AG04450 (cell line): Measurements from ENCODE around the gene ZNF699. TPM values are rescaled to one million over a fixed set of nuclear protein-coding genes. Genes with fewer than 3 reads are reported as not detected.
"Not testable (repeated sequence)": the region's sequence is repeated elsewhere in the genome, so short reads cannot be mapped to it uniquely, and the experiment has no call there.

Source experiments
- CTCF ChIA-PET: fragments of 300-600, 350-600 bp; formaldehyde crosslinking; extraction: SDS; loops from one replicate; lab custom pipeline; 2022; ENCODE audit warnings: antibody characterized with exemption, inconsistent platforms; lab: Charles Lee
- POLR2A ChIA-PET: fragments of 350-600 bp; formaldehyde crosslinking; extraction: SDS; loops from one replicate; lab custom pipeline; 2021; ENCODE audit warnings: antibody characterized with exemption, inconsistent platforms; lab: Yijun Ruan, JAX
- DNase-seq: peaks from one replicate; pipeline ENCODE4 v3.0.0-alpha.2; 2011; ENCODE audit warnings: low read depth, low spot score
- H3K27ac ChIP-seq: one replicate; pipeline ENCODE4 v1.5.1; 2012; ENCODE audit warnings: low read depth, low read length, control low read depth
- H3K27me3 ChIP-seq: one replicate; pipeline ENCODE4 v1.6.0; 2012; ENCODE audit warnings: low read length; ENCODE audit not compliant: control insufficient read depth, insufficient read depth
- H3K4me3 ChIP-seq: 2 replicates; pipeline ENCODE4 v1.5.1; 2011; ENCODE audit warnings: mild to moderate bottlenecking, low read depth, low read length, control low read depth
- H3K9me3 ChIP-seq: 2 replicates; pipeline ENCODE4 v1.5.1; 2012; ENCODE audit warnings: low read length; ENCODE audit not compliant: control insufficient read depth, insufficient read depth
- polyA plus RNA-seq: library from polyadenylated mRNA; depleted of rRNA; stranded (reverse); fragments of >200 nt; gene quantifications from 2 replicates; pipeline ENCODE4 v1.2.3, GENCODE V29; 2011; rRNA removed
- TF ChIP-seq, protein P1 (sequence below): IDR thresholded peaks from 2 replicates; pipeline ENCODE4 v1.5.1; 2011; ENCODE audit warnings: low read depth, low read length, control low read depth, inconsistent platforms

The ZNF699 gene
- polyA plus RNA-seq, 1 experiment: 3.2 TPM

DNA sequence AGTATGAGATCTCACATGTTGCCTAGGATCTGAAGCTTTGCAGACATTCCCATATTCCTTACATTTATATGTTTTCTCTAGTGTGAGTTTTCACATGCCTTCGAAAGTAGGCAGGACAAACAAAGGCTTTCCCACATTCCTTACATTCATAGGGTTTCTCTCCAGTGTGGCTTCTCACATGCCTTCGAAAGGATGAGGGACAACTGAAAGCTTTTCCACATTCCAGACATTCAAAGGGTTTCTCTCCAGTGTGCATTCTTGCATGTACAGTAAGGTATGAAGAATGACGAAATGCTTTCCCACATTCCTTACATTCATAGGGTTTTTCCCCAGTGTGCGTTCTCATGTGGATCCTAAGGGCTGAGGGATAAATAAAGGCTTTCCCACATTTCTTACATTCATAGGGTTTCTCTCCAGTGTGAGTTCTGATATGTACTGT lies 14.2 kb downstream of the ZNF699 start:
- peaks cover 47% of the 10 kb centered on the region for H3K9me3 ChIP-seq
- TF ChIP-seq, protein P1, sequence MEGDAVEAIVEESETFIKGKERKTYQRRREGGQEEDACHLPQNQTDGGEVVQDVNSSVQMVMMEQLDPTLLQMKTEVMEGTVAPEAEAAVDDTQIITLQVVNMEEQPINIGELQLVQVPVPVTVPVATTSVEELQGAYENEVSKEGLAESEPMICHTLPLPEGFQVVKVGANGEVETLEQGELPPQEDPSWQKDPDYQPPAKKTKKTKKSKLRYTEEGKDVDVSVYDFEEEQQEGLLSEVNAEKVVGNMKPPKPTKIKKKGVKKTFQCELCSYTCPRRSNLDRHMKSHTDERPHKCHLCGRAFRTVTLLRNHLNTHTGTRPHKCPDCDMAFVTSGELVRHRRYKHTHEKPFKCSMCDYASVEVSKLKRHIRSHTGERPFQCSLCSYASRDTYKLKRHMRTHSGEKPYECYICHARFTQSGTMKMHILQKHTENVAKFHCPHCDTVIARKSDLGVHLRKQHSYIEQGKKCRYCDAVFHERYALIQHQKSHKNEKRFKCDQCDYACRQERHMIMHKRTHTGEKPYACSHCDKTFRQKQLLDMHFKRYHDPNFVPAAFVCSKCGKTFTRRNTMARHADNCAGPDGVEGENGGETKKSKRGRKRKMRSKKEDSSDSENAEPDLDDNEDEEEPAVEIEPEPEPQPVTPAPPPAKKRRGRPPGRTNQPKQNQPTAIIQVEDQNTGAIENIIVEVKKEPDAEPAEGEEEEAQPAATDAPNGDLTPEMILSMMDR: no peak
- no peak for DNase-seq
- no peak overlapping the region for H3K4me3 ChIP-seq
- no peak overlapping the region for H3K27ac ChIP-seq
- POLR2A ChIA-PET: no interaction called here
- CTCF ChIA-PET: no interaction called here
- no peaks in the 10 kb centered on the region for H3K27me3 ChIP-seq

DNA sequence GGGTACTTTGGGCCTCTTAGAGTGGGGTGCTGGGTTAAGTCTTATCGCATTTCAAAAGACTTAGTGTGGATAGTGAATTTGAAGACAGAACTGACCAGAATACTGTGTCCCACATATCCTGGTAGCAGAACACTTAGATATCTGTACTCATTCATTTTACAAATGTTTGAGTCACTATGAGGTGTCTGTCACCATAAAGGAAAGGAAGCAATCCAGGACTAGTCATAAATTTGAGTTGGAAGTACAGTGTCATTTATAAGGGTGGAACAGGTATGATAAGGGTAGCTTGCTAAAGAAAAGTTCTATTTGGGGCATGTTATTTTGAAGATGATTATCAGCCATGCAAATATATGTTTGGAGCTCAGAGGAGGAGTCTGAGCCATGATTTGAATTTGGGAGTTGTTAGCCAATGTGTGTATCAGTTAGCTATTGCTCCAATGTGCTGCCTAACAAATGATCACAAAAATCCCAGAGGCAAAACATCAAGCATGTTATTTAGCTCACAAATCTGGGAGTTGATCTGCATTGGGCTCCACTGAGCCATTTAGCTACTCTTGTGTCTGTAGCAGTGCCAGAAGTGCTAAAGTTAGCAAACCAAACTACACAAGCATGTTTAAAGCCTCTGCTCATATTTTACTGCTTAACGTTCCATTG lies 20.3 kb downstream of the ZNF699 start:
- TF ChIP-seq, protein P1: no peak
- H3K9me3 ChIP-seq: peaks cover 30% of the 10 kb centered on the region
- no peak overlapping the region for H3K4me3 ChIP-seq
- ChIA-PET POLR2A (no interaction called here), CTCF (no interaction called here)
- H3K27ac ChIP-seq: no peak overlapping the region
- no peaks in the 10 kb centered on the region for H3K27me3 ChIP-seq
- DNase-seq: no peak

DNA sequence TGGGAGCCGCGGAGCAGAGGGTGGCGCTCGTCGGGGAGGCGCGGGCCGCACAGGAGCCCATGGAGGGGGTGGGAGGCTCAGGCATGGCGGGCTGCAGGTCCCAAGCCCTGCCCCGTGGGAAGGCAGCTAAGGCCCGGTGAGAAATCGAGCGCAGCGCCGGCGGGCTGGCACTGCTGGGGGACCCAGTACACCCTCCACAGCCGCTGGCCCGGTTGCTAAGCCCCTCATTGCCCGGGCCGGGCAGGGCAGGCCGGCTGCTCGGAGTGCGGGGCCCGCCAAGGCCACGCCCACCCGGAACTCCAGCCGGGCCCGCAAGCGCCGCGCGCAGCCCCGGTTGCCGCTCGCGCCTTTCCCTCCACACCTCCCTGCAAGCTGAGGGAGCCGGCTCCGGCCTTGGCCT lies 26.2 kb downstream of the ZNF699 start:
- DNase-seq, CTCF ChIA-PET, H3K27ac ChIP-seq, H3K4me3 ChIP-seq, H3K27me3 ChIP-seq, POLR2A ChIA-PET: not testable (repeated sequence)
- peaks cover 19% of the 10 kb centered on the region for H3K9me3 ChIP-seq

DNA sequence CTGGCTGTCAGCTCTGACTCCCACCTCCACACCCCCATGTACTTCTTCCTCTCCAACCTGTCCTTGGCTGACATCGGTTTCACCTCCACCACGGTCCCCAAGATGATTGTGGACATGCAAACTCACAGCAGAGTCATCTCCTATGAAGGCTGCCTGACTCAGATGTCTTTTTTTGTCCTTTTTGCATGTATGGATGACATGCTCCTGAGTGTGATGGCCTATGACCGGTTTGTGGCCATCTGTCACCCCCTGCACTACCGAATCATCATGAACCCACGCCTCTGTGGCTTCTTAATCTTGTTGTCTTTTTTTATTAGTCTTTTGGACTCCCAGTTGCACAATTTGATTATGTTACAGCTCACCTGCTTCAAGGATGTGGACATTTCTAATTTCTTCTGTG lies 58.4 kb downstream of the ZNF699 start:
- ChIA-PET CTCF (no interaction called here), POLR2A (no interaction called here)
- Histone ChIP-seq H3K27me3 (no peaks in the 10 kb centered on the region), H3K4me3 (no peak overlapping the region), H3K27ac (no peak overlapping the region), H3K9me3 (peaks cover 29% of the 10 kb centered on the region)
- no peak for DNase-seq
- TF ChIP-seq, protein P1: no peak

DNA sequence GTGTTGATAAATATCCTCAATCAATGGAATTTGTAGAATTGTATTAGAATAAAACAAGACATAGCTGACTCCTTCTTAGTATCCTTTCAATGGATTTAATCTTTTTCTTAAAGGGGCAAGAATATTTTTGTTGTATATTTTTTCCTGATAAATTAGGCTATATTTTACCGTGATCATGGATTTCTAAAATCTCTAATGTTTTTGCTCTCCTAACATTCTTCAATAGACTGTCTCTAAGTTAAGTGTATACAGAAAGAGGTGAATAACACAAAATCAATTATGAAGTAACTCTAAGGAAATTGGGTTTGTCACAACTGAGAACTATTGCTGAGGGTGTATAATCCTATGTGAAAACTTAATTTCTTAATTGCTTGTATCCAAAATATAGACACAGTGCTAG lies 59.0 kb downstream of the ZNF699 start, which contains the start of gene OR7E24:
Gene OR7E24 (plus strand): TSS at position 301 of the 400 bp plus-strand sequence. CDS start 114 bp downstream, outside the sequence.
- Histone ChIP-seq H3K27ac (no peak within 1 kb of the TSS), H3K27me3 (no peaks in the 10 kb centered on the region), H3K9me3 (peaks cover 35% of the 10 kb centered on the region), H3K4me3 (no peak within 1 kb of the TSS)
- CTCF ChIA-PET: no interaction called here
- TF ChIP-seq, protein P1: no peak
- POLR2A ChIA-PET: no interaction called here
- DNase-seq: no peak

Other genes with a start within 250 kb of the ZNF699 start
- gene OR1M1, start 222.8 kb downstream of the ZNF699 start, polyA plus RNA-seq: not detected in 2 replicates
- gene OR7G2, start 202.4 kb downstream of the ZNF699 start, polyA plus RNA-seq: not detected in 2 replicates
- not detected in 2 replicates for gene OR7G1, start 194.1 kb downstream of the ZNF699 start, polyA plus RNA-seq
- not detected in 2 replicates for gene OR7G3, start 182.9 kb downstream of the ZNF699 start, polyA plus RNA-seq
- gene ZNF317, start 169.4 kb downstream of the ZNF699 start, polyA plus RNA-seq: 19.6 and 21.3 TPM in 2 replicates
- not detected in 2 replicates for gene OR7D2, start 130.9 kb downstream of the ZNF699 start, polyA plus RNA-seq
- not detected in 2 replicates for gene OR7D4, start 90.2 kb downstream of the ZNF699 start, polyA plus RNA-seq
- not detected in 2 replicates for gene OR7E24, start 58.9 kb downstream of the ZNF699 start, polyA plus RNA-seq
- 20.9 and 27.8 TPM in 2 replicates for gene ZNF559, start 14.3 kb upstream of the ZNF699 start, polyA plus RNA-seq
- gene ZNF177, start 53.2 kb upstream of the ZNF699 start, polyA plus RNA-seq: 2.3 and 3.3 TPM in 2 replicates
- 21.3 and 29.0 TPM in 2 replicates for gene ZNF266, start 125.7 kb upstream of the ZNF699 start, polyA plus RNA-seq
- gene ZNF560, start 188.8 kb upstream of the ZNF699 start, polyA plus RNA-seq: 1.9 and 2.1 TPM in 2 replicates
- gene ZNF426, start 228.8 kb upstream of the ZNF699 start, polyA plus RNA-seq: 13.2 and 15.4 TPM in 2 replicates